Osteoblast (primary cell): ENCODE results near the gene CFLAR. TPM values are rescaled to one million over a fixed set of nuclear protein-coding genes. Genes with fewer than 3 reads are reported as not detected.
"Not testable (repeated sequence)": the region's sequence is repeated elsewhere in the genome, so short reads cannot be mapped to it uniquely, and the experiment has no call there.

Experiments
- DNase-seq: peaks from one replicate; pipeline ENCODE4 v3.0.0; 2011; ENCODE audit warnings: low spot score, mixed read lengths; ENCODE audit not compliant: insufficient read length; ENCODE audit errors: missing footprints
- H2AFZ ChIP-seq: 2 replicates; pipeline ENCODE4 v1.6.0; 2011; ENCODE audit warnings: mild to moderate bottlenecking, low read length
- H3K27ac ChIP-seq: 2 replicates; pipeline ENCODE4 v1.5.1; 2011; ENCODE audit warnings: mild to moderate bottlenecking, low read depth, low read length, moderate library complexity
- H3K27me3 ChIP-seq: 2 replicates; pipeline ENCODE4 v1.6.0; 2012; ENCODE audit warnings: mild to moderate bottlenecking, control low read depth, inconsistent platforms, low read length, moderate library complexity; ENCODE audit not compliant: insufficient read depth
- H3K36me3 ChIP-seq: 2 replicates; pipeline ENCODE4 v1.5.1; 2011; ENCODE audit warnings: mild to moderate bottlenecking, low read length, control low read depth, moderate library complexity; ENCODE audit not compliant: insufficient read depth
- H3K4me1 ChIP-seq: 2 replicates; pipeline ENCODE4 v1.5.1; 2011; ENCODE audit warnings: mild to moderate bottlenecking, low read length, control low read depth, moderate library complexity; ENCODE audit not compliant: insufficient read depth
- H3K4me2 ChIP-seq: 2 replicates; pipeline ENCODE4 v1.6.0; 2011; ENCODE audit warnings: mild to moderate bottlenecking, low read length; ENCODE audit not compliant: insufficient read depth
- H3K4me3 ChIP-seq: fragments of 200-600 bp; sonication (generic); 3 replicates; pipeline ENCODE4 v1.5.1; 2012; ENCODE audit warnings: mild to moderate bottlenecking, low read length, inconsistent platforms; ENCODE audit not compliant: insufficient read depth
- H3K79me2 ChIP-seq: 2 replicates; pipeline ENCODE4 v1.6.0; 2012; ENCODE audit warnings: mild to moderate bottlenecking, low read length, control low read depth, inconsistent platforms; ENCODE audit not compliant: insufficient read depth
- H3K9me3 ChIP-seq: 2 replicates; pipeline ENCODE4 v1.5.1; 2011; ENCODE audit warnings: low read depth, low read length, control low read depth
- H4K20me1 ChIP-seq: 2 replicates; pipeline ENCODE4 v1.6.0; 2012; ENCODE audit warnings: mild to moderate bottlenecking, low read length, control low read depth; ENCODE audit not compliant: insufficient read depth
- CTCF ChIP-seq: IDR thresholded peaks from 2 replicates; pipeline ENCODE4 v1.5.1; 2011; ENCODE audit warnings: mild to moderate bottlenecking, low read depth, low read length, moderate library complexity; ENCODE audit errors: extremely low read depth
- total RNA-seq: library from RNA; depleted of rRNA; stranded (reverse); fragments of >200 nt; gene quantifications from 2 replicates; pipeline ENCODE4 v1.2.3, GENCODE V29; 2012

Gene CFLAR
- total RNA-seq, 1 donor, result 78.9 TPM

- Histone ChIP-seq H3K4me3 (no peak overlapping the region), H3K27ac (peak overlapping the region; percentile 30), H2AFZ (no peak overlapping the region), H3K4me2 (no peak overlapping the region), H3K9me3 (no peaks in the 10 kb centered on the region), H3K36me3 (peaks cover 65% of the 10 kb centered on the region), H3K79me2 (peaks cover 58% of the 10 kb centered on the region), H3K4me1 (peaks cover 18% of the 10 kb centered on the region), H3K27me3 (no peaks in the 10 kb centered on the region), H4K20me1 (no peaks in the 10 kb centered on the region)
- DNase-seq, result no peak
- TF ChIP-seq CTCF, result no peak
Measured at GRCh38 chr2:201136889-201137321, 20.9 kb downstream of the CFLAR start.

GRCh38 chr2:201137505-201138400, 21.8 kb downstream of the CFLAR start:
- no peak overlapping the region for H3K4me3 ChIP-seq
- no peak overlapping the region for H2AFZ ChIP-seq
- H4K20me1 ChIP-seq, result no peaks in the 10 kb centered on the region
- no peaks in the 10 kb centered on the region for H3K9me3 ChIP-seq
- no peak for DNase-seq
- peaks cover 51% of the 10 kb centered on the region for H3K79me2 ChIP-seq
- no peak overlapping the region for H3K27ac ChIP-seq
- H3K4me1 ChIP-seq, result peaks cover 18% of the 10 kb centered on the region
- H3K36me3 ChIP-seq, result peaks cover 66% of the 10 kb centered on the region
- no peak for TF ChIP-seq CTCF
- no peak overlapping the region for H3K4me2 ChIP-seq
- H3K27me3 ChIP-seq, result no peaks in the 10 kb centered on the region

GRCh38 chr2:201138401-201138970, 22.5 kb downstream of the CFLAR start:
- no peaks in the 10 kb centered on the region for H4K20me1 ChIP-seq
- H2AFZ ChIP-seq, result no peak overlapping the region
- H3K9me3 ChIP-seq, result no peaks in the 10 kb centered on the region
- peaks cover 44% of the 10 kb centered on the region for H3K79me2 ChIP-seq
- no peak overlapping the region for H3K4me3 ChIP-seq
- peaks cover 18% of the 10 kb centered on the region for H3K4me1 ChIP-seq
- no peaks in the 10 kb centered on the region for H3K27me3 ChIP-seq
- TF ChIP-seq CTCF, result no peak
- H3K27ac ChIP-seq, result no peak overlapping the region
- no peak overlapping the region for H3K4me2 ChIP-seq
- peaks cover 63% of the 10 kb centered on the region for H3K36me3 ChIP-seq
- DNase-seq, result no peak

GRCh38 chr2:201138986-201139781, 23.2 kb downstream of the CFLAR start:
- H3K4me3 ChIP-seq, H4K20me1 ChIP-seq, H3K4me2 ChIP-seq, H3K27me3 ChIP-seq, H3K27ac ChIP-seq, DNase-seq, H3K9me3 ChIP-seq, H2AFZ ChIP-seq: not testable (repeated sequence)
- peaks cover 45% of the 10 kb centered on the region for H3K79me2 ChIP-seq
- peaks cover 18% of the 10 kb centered on the region for H3K4me1 ChIP-seq
- peaks cover 67% of the 10 kb centered on the region for H3K36me3 ChIP-seq
